ENCODE results near the gene MPST. TPM values are rescaled to one million over a fixed set of nuclear protein-coding genes. Genes with fewer than 3 reads are reported as not detected.

MPST gene
- total RNA-seq, 1 experiment from 2014 or later, result 68.6 TPM

GRCh38 chr22:37077802-37078448 lies 58.4 kb downstream of the MPST start:
- Histone ChIP-seq H3K27ac (ENCODE audit: low read depth, low read length) (no peak overlapping the region), H3K79me2 (ENCODE audit: insufficient read depth, low read length) (no peaks in the 10 kb centered on the region), H3K4me3 (replicated peaks in 1 of 2; ENCODE audit: low read depth in 1 of 2, low read length in 2 of 2) (no peak overlapping the region), H2AFZ (ENCODE audit: low read depth, low read length, poor library complexity, severe bottlenecking) (peak overlapping the region; percentile 61), H3K9ac (ENCODE audit: low read length) (no peak overlapping the region), H3K9me3 (ENCODE audit: control insufficient read depth in 1 of 2, insufficient read depth in 1 of 2, low read depth in 1 of 2, low read length in 2 of 2) (no peaks in the 10 kb centered on the region), H3K9me2 (ENCODE audit: insufficient read depth) (no peaks in the 10 kb centered on the region), H3K36me3 (ENCODE audit: control insufficient read depth in 1 of 2, insufficient read depth in 2 of 2, low read length in 2 of 2) (no peaks in the 10 kb centered on the region), H3K4me2 (ENCODE audit: low read length) (no peak overlapping the region), H3K4me1 (ENCODE audit: control insufficient read depth in 1 of 2, insufficient read depth in 2 of 2, low read length in 2 of 2) (peaks cover 0 to 5% of the 10 kb centered on the region in 2 experiments; a peak in 2 of 4 replicates), H3K27me3 (ENCODE audit: insufficient read depth, low read length) (peaks cover 18% of the 10 kb centered on the region), H4K20me1 (ENCODE audit: insufficient read depth) (no peaks in the 10 kb centered on the region)
- POLR2A ChIA-PET, result interaction anchor here (0.7 kb wide), 1 partner anchor 827 kb away, joined by 3 read pairs; no protein-coding TSS in a partner anchor
- ATAC-seq (peak; percentile 92), DNase-seq (ENCODE audit: low read depth, low spot score) (peak; percentile 26)
- CTCF ChIA-PET, result interaction anchor here (0.8 kb wide), 1 partner anchor 44 kb away, joined by 3 read pairs; no protein-coding TSS in a partner anchor
- TF ChIP-seq JUND (IDR thresholded peaks at IDR 0.05) (no peak), RAD21 (IDR thresholded peaks at IDR 0.05; ENCODE audit: low read depth) (peak; percentile 83), REST (IDR thresholded peaks at IDR 0.05; ENCODE audit: low read depth) (no peak), EGR1 (IDR thresholded peaks at IDR 0.05; ENCODE audit: low read depth) (no peak), CTCF (IDR thresholded peaks at IDR 0.05 in 2 of 3, conservative IDR thresholded peaks at IDR 0.05 in 1 of 3; ENCODE audit: borderline replicate concordance in 1 of 3, insufficient read depth in 1 of 3, low read depth in 2 of 3, low read length in 2 of 3) (peak; percentile 80 to 100 (median 99); a peak in 5 of 6 replicates)
- no TSS peak for BruUV-seq (replicated peaks)
- intact Hi-C loops (cut with micrococcal nuclease), result loop anchor here (1.0 kb wide), 1 partner anchor 119 kb away; no protein-coding TSS in a partner anchor
- RAD21 ChIA-PET (ENCODE audit: low non-redundant PET in 1 of 2, low total read pairs in 2 of 2, uncharacterized antibody in 2 of 2, unreplicated experiment in 2 of 2), result no interaction called here
